ENCODE results near the gene MUC3A.
"Not testable (repeated sequence)": the region's sequence is repeated elsewhere in the genome, so short reads cannot be mapped to it uniquely, and the experiment has no call there.

MUC3A gene

DNA sequence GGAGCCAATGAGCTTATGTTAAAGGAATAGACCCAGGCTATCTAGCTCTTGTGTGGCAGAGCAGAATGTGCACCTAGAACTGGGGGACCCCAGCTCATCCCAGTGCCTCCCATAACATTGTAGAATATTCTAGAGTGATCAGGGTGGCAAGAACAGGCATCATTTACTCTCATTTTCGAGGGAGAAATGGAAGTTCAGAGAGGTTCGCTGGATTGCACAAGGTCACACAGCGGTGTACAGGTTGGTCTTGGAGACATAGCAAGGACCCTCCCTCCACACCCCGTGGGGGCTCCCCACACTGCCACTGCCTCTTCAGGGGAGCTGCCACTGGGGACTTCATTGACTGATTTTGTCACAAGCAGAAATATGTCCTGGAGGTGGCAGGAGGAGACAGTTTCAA, 29.0 kb downstream of the MUC3A start:
- no peak for DNase-seq

DNA sequence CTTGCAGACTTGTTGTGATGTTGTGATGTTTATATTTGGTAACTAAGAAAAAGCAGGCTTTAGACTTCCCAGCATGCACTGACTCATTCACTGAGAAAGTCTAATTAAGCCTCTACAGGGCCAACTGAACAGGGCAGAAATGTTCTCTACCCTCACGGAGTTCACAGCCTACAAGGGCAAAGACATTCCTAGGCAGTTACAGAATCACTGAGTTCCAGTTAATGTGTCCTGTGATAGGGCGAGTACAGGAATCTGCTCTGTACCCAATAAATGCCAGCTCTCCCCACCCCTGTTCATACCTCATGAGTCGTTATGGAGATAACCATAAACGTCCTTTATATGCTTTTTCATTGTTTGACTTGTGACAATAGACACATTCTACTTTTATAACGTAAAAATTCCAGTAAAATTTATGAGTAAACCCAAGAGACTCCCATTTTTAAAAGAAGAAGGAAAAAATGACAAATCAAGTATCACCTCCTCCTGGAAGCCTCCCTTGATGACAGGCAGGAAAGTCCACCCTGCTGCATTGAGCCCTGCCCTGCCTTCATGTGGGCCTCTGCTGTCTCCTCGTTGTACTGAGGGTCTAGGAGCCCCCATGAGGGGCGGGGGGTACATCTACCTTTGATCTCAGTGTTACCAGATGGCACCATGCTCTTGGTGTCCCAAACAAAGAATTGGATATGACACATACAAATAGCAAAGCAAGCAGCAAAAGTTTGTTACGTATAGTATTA, 34.3 kb downstream of the MUC3A start:
- DNase-seq: no peak

DNA sequence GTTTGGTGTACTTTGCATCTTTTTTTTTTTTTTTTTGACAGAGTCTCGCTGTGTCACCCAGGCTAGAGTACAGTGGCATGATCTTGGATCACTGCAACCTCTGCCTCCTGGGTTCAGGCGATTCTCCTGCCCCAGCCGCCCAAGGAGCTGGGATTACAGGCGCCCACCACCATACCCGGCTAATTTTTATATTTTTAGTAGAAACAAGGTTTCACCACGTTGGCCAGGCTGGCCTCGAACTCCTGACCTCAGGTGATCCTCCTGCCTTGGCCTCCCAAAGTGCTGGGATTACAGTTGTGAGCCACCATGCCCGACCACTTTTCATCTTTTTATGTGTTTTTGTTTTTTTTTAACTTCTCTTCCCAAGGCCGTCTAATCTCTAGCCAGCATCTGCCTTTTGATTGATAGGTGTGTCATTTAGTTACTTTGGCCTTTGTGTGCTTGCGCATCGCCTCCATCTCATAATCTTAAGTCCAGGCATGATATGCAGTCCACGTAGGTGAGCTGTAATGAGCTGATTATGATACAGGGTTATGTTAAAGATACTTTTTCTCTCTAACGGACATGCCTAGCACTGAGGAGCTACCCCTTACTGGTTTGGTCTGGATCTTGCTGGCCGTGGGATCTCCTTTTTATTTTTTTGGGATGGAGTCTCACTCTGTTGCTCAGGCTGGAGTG, 35.0 kb downstream of the MUC3A start:
- DNase-seq: not testable (repeated sequence)

DNA sequence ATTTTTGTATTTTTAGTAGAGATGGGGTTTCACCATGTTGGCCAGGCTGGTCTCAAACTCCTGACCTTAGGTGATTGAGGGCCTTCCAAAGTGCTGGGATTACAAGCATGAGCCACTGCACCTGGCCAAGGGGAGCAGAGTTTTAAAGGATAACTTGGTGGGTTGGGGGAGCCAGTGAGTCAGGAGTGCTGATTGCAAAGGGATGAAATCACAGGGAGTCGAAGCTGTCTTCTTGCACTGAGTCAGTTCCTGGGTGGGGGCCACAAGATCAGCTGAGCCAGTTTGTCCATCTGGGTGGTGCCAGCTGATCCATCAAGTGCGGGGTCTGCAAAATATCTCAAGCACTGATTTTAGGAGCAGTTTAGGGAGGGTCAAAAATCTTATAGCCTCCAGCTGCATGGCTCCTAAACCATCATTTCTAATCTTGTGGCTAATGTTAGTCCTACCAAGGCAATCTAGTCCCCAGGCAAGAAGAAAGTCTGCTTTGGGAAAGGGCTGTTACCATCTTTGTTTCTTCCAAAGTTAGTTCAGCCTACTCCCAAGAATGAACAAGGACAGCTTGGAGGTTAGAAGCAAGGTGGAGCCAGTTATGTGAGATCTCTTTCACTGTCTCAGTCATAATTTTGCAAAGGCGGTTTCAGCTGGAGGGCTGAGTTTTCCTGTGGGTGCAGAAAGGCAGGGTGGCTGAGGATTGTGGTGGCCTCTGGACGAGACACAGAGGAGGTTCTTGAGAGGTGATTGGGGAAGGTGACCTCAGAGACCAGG, 35.9 kb downstream of the MUC3A start:
- not testable (repeated sequence) for DNase-seq

DNA sequence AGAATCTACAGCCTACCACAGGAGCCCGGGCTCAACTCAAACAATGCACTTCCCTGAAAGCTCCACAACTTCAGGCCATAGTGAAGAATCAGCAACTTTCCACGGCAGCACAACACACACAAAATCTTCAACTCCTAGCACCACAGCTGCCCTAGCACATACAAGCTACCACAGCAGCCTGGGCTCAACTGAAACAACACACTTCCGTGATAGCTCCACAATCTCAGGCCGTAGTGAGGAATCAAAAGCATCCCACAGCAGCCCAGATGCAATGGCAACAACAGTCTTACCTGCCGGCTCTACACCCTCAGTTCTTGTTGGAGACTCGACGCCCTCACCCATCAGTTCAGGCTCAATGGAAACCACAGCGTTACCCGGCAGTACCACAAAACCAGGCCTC, 42.3 kb downstream of the MUC3A start:
- no peak for DNase-seq

DNA sequence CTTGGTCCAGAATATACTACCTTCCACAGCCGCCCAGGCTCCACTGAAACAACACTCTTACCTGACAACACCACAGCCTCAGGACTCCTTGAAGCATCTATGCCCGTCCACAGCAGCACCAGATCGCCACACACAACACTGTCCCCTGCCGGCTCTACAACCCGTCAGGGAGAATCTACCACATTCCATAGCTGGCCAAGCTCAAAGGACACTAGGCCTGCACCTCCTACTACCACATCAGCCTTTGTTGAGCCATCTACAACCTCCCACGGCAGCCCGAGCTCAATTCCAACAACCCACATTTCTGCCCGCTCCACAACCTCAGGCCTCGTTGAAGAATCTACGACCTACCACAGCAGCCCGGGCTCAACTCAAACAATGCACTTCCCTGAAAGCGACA, 42.9 kb downstream of the MUC3A start:
- not testable (repeated sequence) for DNase-seq

DNA sequence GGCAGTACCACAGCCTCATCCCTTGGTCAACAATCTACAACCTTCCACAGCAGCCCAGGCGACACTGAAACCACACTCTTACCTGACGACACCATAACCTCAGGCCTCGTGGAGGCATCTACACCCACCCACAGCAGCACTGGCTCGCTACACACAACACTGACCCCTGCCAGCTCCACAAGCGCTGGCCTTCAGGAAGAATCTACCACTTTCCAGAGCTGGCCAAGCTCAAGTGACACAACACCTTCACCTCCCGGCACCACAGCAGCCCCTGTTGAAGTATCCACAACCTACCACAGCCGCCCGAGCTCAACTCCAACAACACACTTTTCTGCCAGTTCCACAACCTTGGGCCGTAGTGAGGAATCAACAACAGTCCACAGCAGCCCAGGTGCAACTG, 45.3 kb downstream of the MUC3A start:
- not testable (repeated sequence) for DNase-seq

DNA sequence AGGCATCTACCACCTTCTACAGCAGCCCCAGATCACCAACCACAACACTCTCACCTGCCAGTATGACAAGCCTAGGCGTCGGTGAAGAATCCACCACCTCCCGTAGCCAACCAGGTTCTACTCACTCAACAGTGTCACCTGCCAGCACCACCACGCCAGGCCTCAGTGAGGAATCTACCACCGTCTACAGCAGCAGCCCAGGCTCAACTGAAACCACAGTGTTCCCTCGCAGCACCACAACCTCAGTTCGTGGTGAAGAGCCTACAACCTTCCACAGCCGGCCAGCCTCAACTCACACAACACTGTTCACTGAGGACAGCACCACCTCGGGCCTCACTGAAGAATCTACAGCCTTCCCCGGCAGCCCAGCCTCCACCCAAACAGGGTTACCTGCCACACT, 49.2 kb downstream of the MUC3A start:
- not testable (repeated sequence) for DNase-seq

DNA sequence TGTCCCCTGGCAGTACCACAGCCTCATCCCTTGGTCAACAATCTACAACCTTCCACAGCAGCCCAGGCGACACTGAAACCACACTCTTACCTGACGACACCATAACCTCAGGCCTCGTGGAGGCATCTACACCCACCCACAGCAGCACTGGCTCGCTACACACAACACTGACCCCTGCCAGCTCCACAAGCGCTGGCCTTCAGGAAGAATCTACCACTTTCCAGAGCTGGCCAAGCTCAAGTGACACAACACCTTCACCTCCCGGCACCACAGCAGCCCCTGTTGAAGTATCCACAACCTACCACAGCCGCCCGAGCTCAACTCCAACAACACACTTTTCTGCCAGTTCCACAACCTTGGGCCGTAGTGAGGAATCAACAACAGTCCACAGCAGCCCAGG, 50.0 kb downstream of the MUC3A start:
- not testable (repeated sequence) for DNase-seq

DNA sequence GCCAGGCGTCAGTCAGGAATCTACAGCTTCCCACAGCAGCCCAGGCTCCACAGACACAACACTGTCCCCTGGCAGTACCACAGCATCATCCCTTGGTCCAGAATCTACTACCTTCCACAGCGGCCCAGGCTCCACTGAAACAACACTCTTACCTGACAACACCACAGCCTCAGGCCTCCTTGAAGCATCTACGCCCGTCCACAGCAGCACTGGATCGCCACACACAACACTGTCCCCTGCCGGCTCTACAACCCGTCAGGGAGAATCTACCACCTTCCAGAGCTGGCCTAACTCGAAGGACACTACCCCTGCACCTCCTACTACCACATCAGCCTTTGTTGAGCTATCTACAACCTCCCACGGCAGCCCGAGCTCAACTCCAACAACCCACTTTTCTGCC, 50.7 kb downstream of the MUC3A start:
- DNase-seq: not testable (repeated sequence)

DNA sequence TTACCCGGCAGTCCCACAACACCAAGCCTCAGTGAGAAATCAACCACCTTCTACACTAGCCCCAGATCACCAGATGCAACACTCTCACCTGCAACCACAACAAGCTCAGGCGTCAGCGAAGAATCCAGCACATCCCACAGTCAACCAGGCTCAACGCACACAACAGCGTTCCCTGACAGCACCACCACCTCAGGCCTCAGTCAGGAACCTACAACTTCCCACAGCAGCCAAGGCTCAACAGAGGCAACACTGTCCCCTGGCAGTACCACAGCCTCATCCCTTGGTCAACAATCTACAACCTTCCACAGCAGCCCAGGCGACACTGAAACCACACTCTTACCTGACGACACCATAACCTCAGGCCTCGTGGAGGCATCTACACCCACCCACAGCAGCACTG, 53.0 kb downstream of the MUC3A start:
- DNase-seq: not testable (repeated sequence)

DNA sequence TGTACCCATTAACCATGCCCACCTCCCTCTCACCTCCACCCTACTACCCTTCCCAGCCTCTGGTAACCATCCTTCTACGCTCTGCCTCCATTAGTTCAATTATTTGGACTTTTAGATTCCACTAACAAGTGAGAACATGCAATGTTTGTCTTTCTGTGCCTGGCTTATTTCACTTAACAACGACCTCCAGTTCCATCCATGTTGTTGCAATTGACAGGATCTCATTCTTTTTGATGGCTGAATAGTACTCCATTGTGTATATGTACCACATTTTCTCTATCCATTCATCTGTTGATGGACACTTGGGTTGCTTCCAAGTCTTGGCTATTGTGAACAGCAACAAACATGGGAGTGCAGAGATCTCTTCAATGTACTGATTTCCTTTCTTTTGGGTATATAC, 58.0 kb downstream of the MUC3A start:
- not testable (repeated sequence) for DNase-seq

DNA sequence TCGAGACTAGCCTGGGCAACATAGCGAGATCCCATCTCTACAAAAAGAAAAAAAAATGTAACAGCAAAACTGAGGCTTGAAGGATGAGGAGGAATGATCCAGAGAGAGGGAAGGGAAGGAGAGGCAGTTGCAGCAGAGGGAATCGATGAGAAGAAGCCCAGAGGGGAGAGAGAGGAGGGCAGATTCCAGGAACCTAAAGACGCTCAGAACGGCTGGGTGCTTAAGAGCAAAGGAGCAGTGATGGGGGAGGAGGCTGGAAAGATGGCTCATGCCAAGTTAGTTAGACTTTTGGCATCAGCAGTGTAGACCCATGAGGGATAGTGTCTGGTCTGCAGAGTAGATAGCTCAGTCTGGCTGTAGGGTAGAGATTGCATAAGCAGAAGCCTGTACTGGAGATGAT, 60.3 kb downstream of the MUC3A start:
- no peak for DNase-seq

DNA sequence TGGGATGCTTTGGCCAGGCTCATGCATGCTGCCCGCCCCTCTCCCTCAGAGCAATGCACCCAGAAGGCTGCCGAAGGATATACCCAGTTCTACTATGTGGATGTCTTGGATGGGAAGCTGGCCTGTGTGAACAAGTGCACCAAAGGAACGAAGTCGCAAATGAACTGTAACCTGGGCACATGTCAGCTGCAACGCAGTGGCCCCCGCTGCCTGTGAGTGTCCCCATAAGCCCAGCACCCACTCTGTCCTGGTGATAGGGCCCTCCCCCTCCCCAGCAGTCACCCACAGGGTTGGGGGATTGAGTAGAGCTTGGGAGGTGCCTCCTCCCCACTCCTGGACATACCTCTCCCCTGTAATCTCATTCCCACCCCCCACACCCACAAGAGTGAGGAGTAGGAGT, 63.6 kb downstream of the MUC3A start:
- DNase-seq: no peak

DNA sequence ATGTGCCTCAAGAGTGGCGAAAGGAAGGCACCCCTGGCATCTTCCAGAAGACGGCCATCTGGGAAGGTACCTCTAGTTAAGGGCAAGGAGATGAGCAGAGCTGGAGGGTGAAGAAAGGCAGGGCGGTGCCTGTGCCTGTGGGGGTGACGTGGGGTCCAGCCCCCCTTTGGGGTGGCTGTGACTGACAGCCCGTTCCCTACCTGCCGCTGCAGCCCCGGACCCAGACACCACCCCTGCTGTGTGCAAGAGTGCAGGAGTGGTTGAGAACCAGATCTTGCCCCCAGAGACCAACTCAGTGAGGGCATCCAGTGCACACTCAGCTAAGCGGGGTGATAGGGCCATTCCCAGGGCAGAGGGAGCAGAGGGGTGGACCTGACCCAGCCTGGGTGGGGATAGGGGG, 66.3 kb downstream of the MUC3A start:
- DNase-seq: no peak

DNA sequence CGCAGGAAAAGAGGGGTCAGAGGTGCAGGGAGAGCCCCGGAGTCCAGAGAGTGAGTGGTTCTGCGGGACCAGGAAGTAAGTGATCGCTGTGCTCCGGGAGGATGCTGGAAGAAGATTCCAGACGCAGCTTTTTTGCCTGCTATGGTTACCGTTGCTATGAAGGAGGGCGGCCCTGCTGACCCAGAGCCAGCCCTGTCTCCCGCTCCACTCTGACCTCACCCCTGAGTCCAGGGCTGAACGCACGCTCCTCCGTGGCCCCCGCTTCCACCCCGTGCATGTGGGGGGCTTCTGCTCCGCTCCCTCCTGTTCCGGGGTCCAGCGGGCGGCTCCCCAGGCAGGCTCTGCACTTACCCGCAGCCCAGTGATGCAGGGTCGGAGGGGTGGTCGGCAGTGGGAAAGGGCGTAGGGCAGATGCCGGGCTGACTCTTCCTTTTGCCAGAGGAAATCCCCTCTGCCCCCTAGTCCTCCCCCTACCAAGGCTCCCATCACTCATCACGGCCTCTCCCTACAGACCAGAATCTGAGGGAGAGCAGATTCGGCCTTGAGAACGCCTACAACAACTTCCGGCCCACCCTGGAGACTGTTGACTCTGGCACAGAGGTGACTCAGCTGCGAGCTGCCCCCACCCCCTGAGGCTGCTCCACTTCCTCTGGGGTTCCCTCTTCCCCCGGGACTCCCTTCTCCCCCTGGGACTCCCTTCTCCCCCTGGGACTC, 67.9 kb downstream of the MUC3A start:
- DNase-seq: no peak
